GM13977 (cell line): Measurements from ENCODE around the gene SAFB2.
A peak's percentile ranks its signal among the peaks of the same experiment; 100 is the strongest.

ENCODE experiments used
- DNase-seq: peaks from one replicate; pipeline ENCODE4 v3.0.0; 2012; ENCODE audit warnings: low spot score
- in situ Hi-C: fragments of 300-500 bp; cut with MboI; formaldehyde crosslinking; loops from one replicate; pipeline ENCODE4 v1.12.0; 2022; ENCODE audit warnings: low sequenced_read_pairs, low pct_unique_long_range_greater_than_20kb, mixed read lengths, inconsistent platforms; ENCODE audit not compliant: unreplicated experiment
- TF ChIP-seq, protein P1 (sequence below): IDR thresholded peaks from 2 replicates; pipeline ENCODE4 v1.5.1; 2012; ENCODE audit warnings: mild to moderate bottlenecking, control low read depth; ENCODE audit not compliant: insufficient read depth; ENCODE audit errors: extremely low read depth, missing control alignments

SAFB2 gene

DNA sequence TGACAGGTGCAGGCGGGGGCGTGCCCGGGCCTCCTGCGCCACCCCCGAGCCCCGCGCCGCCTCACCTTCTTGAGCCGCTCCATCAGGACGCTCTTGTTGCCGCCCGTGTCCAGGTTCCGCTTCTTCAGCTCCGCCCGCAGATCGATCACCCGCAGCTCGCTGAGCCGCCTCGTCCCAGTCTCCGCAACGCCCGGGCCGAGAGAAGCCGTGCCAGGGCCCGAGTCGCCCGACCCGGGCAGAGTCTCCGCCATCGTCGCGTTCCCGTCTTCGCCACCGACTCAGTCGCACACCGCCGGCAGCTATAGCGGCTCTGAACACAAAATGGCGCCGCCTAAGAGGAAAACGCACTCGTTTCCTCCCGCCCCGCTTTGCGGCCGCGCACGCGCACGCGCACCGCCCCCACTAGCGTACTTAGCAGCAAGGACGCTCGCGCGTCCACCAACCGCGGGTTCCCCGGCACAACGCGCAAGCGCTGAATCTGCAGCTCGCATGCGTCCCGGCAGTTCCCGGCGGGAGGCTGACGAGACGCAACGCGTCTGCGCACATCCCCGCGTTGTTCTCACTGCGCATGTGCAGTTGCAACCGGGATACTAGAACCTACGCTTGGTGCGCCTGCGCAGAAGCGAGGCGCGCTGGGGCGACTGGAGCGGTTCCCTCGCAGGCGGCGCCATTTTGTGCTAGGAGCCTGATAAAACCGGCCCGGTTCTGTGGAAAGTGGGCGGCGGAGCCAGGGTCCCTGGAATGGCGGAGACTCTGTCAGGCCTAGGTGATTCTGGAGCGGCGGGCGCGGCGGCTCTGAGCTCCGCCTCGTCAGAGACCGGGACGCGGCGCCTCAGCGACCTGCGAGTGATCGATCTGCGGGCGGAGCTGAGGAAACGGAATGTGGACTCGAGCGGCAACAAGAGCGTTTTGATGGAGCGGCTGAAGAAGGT is at the start of gene SAFB2, which contains the start of gene SAFB:
SAFB2 (minus strand) TSS at position 312 of the 932 bp plus-strand sequence; CDS start at position 251, 61 bp downstream.
SAFB (plus strand) TSS at position 619 of the 932 bp plus-strand sequence; CDS start at position 742, 123 bp downstream.
- TF ChIP-seq, protein P1, sequence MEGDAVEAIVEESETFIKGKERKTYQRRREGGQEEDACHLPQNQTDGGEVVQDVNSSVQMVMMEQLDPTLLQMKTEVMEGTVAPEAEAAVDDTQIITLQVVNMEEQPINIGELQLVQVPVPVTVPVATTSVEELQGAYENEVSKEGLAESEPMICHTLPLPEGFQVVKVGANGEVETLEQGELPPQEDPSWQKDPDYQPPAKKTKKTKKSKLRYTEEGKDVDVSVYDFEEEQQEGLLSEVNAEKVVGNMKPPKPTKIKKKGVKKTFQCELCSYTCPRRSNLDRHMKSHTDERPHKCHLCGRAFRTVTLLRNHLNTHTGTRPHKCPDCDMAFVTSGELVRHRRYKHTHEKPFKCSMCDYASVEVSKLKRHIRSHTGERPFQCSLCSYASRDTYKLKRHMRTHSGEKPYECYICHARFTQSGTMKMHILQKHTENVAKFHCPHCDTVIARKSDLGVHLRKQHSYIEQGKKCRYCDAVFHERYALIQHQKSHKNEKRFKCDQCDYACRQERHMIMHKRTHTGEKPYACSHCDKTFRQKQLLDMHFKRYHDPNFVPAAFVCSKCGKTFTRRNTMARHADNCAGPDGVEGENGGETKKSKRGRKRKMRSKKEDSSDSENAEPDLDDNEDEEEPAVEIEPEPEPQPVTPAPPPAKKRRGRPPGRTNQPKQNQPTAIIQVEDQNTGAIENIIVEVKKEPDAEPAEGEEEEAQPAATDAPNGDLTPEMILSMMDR, result no peak
- DNase-seq, result peak; percentile 99
- in situ Hi-C loops, result no loop called here

DNA sequence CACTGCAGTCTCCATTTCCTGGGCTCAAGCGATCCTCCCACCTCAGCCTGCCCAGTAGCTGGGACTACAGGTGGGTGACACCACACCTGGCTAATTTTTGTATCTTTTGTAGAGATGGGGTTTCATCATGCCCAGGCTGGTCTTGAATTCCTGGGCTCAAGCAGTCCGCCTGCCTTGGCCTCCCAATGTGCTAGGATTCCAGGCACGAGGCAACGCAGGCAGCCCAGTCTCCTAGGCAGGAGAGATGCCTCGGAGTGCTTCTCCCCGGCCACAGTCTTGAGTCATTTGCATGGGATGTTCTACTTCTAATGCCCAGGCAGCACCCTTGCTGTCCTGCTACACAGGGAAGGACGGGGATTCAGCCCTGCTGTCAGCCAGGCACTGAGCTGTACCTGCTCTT is 49.0 kb upstream of the SAFB2 start:
- TF ChIP-seq, protein P1, result no peak
- no peak for DNase-seq

GRCh38 chr19:5669212-5669611 is 46.6 kb upstream of the SAFB2 start:
- in situ Hi-C loops, result no loop called here
- TF ChIP-seq, protein P1, result no peak
- DNase-seq, result no peak

More for the DNA sequence above, 49.0 kb upstream of the SAFB2 start:
- in situ Hi-C loops, result no loop called here

GRCh38 chr19:5667751-5668271 is 45.2 kb upstream of the SAFB2 start:
- in situ Hi-C loops, result no loop called here
- TF ChIP-seq, protein P1, result no peak

GRCh38 chr19:5666921-5667610 is 44.5 kb upstream of the SAFB2 start:
- TF ChIP-seq, protein P1, result no peak
- no peak for DNase-seq
- in situ Hi-C loops, result no loop called here

More at GRCh38 chr19:5667751-5668271, 45.2 kb upstream of the SAFB2 start:
- DNase-seq, result no peak

DNA sequence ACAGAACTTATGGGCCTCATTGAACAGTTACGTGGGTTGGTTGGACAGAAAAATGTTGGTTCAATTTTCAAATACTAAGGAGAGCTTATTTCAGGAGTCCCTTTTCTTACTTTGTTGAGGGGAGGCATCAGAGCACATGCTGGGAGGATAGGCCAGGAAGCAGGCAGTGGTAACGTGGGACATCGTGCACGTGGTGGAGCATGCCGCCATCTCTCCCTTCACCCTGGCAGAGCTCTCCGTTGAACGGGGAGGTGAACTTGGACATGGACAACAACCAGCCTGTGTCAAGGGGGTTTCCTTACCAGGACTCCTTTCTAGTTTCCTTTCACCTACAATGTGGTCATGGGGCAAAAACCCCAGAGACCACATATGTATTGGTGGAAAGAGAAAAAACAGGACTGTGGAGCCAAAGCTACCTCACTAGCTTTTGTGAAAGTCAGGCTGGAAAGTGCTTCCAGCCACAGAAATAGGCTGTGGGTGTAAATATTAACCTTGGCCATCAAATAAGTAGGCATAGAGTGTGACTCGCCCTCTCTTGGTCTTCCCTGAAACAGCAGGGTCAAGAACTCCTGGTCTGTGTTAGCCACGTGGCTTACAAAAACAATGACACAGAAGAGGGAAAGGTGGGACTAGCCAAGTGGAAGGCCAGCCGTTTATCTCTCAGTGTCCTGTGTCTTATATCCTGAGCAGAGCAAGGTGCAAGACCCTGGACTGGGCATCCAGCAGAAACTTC is 43.4 kb upstream of the SAFB2 start:
- in situ Hi-C loops, result no loop called here
- TF ChIP-seq, protein P1, result peak; percentile 12
- peak; percentile 52 for DNase-seq
